NCI-H748 (cell line): ENCODE data around the gene PLEKHG5.

Source experiments
- DNase-seq: peaks from one replicate; lab custom pipeline; 2025; ENCODE audit not compliant: unreplicated experiment; lab: John Stamatoyannopoulos, UW

PLEKHG5 gene, protein sequence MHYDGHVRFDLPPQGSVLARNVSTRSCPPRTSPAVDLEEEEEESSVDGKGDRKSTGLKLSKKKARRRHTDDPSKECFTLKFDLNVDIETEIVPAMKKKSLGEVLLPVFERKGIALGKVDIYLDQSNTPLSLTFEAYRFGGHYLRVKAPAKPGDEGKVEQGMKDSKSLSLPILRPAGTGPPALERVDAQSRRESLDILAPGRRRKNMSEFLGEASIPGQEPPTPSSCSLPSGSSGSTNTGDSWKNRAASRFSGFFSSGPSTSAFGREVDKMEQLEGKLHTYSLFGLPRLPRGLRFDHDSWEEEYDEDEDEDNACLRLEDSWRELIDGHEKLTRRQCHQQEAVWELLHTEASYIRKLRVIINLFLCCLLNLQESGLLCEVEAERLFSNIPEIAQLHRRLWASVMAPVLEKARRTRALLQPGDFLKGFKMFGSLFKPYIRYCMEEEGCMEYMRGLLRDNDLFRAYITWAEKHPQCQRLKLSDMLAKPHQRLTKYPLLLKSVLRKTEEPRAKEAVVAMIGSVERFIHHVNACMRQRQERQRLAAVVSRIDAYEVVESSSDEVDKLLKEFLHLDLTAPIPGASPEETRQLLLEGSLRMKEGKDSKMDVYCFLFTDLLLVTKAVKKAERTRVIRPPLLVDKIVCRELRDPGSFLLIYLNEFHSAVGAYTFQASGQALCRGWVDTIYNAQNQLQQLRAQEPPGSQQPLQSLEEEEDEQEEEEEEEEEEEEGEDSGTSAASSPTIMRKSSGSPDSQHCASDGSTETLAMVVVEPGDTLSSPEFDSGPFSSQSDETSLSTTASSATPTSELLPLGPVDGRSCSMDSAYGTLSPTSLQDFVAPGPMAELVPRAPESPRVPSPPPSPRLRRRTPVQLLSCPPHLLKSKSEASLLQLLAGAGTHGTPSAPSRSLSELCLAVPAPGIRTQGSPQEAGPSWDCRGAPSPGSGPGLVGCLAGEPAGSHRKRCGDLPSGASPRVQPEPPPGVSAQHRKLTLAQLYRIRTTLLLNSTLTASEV

DNA sequence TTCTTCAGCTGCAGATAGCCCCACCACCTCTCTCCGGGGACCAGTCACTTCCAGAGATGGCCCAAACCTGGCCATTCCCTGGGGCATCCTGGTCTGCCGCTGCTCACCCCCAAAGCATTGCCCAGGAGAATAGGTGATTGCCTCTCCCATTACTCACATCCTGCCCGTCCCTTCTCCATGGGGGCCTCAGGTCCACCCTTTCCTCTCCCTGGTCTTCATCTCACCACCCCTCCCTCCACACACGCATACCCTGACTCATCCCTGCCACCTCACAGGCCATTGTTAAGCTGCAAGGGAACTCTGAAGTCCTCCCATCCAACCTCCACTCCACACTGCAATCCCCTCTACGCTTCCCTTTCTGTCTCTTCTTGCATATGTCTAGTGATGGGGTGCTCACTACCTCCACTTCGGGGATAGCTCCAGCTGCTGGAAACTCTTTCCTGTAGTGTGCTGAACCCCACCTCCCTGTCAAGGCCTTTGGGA lies at the start of gene PLEKHG5:
Gene PLEKHG5 (minus strand): TSS at position 188 of the 483 bp plus-strand sequence. CDS start 14,096 bp downstream, outside the sequence.
- no peak for DNase-seq

DNA sequence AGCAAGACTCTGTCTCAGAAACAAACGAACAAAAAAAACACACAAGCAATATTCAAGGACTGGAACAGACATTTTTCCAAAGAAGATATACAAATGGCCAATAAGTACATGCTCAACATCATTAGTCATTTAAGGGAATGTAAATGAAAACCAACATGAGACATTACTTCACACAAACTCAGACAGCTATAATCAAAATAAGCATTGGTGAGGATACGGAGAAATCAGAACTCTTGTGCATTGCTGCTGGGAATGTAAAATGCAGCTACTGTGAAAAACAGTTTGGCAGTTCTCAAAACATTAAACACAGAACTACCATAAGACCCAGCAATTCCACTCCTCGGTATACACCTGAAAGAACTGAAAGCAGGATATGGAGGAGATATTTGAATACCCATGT lies 47.5 kb upstream of the PLEKHG5 start:
- DNase-seq: no peak

DNA sequence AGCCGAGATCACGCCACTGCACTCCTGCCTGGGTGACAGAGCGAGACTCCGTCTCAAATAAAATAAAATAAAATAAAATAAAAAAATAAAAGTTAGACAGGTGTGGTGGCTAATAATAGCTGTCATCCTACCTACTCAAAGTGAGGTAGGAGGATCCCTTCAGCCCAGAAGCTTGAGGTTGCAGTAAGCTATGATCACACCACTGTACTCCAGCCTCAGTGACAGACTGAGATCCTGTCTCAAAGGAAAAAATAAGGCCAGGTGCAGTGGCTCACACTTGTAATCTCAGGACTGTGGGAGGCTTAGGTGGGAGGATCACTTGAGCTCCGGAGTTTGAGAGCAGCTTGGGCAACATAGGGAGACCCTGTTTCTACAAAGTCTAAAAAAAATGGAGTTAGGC lies 44.8 kb upstream of the PLEKHG5 start:
- no peak for DNase-seq

DNA sequence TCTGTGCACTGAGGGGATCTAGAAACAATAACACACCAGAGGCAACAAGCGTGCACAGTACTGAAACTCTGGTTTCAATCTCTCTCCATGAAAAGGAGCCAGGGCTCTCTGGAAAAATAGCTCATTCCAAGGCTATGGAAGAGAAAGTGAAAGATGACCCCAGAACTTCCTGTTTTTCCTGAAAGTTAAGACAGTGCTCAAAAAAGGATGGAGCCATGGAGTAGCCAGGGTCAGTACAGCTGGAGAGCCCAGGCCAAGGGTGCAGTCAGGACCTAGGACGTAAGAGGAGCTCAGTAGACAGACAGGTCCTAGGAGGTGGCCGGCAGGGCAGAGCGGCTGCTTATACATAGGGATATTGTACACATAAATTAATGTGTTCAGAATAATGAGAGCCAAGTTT lies 43.7 kb upstream of the PLEKHG5 start:
- no peak for DNase-seq

DNA sequence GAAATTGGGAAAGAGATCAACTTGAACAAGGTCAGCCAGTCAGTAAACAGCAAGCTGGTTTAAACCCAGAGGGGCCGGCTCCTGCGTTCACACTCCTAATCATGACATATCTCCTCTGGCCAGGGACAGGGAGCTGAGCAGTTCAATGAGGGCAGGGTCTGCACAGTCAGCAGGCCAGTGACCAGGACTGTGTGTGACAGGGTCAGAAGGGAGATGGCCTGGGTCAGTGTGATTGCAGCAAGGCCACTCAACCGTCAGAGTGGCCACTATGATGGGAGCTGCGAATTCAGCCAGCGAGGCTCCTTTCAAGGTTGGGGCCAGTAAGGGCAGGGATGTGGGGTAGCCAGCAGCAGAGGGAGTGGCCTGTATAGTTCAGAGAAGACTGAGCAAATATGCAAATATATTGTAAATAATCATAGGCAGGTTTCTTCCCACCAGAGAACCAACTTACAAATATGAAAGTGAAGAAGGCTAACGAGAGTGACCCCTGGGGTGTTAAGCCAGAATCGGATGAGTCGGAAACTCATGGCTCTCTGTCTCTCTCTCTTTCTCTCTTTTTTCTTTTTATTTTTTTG lies 42.9 kb upstream of the PLEKHG5 start:
- no peak for DNase-seq

DNA sequence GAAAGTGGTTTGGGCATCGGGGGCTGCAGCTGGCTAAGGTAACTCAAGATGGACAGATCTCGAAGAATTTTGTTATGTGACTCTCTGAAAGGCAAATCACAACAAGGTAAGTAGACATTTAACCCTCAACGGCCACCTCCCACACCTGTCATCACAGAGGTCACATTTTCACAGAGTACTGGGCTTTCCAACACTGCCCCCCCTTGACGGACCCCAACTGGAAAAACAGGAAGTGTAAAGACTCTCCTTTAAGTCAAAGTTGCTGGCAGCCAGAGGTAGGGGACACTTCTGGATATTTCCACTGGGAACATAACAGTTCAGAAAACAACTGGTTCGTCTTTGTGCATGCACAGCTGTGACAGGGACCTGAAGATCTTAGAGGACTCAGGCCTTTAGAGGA lies 40.5 kb upstream of the PLEKHG5 start:
- DNase-seq: no peak

DNA sequence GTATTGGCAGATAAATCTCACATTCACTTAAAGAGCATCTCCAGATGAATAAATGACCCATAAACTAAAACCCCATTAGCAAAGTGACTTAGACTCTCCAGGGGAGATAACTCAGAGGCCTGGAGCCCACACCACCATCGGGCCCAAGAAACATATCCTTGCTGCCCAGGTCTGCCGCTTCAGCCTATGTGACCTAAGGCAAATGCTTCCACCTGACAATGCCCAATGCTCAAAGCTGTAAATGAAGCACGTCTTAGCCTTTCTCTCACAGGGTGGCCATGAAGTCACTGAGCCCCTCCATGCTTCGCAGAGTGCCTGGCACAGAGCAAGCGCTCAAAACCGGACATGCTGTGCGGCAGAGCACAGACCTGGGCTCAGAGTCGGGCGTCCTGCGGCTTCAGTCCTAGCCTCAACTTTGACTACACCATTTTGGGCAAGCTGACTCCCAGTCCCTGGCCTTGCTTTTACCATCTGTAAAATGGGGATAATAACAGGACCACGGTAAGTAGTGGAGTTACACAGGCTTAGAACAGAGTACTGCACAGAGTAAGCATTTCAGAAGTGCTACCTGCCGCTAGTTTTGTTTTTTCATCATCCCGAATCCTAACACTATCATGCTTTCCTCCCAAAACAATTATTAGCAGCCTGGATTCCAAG lies 39.2 kb upstream of the PLEKHG5 start:
- no peak for DNase-seq

DNA sequence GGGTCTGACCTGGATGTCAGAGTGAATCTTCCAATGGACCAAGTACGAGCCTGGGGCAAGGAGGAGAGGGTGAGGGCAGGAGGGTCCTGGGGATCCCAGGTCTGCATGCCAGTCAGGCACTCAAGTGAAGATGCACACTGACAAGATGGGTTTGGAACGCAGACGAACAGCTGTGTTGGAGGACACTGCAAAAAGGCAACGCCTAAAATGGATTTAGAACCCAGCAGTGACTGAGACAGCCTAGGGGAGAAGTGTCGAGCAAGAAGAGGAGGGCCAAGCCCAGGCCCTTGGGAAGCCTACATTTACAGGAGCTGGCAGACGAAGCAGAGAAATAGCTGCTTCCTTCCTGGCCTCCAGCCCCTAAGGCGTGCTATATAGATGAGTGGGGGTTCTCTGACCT lies 37.0 kb upstream of the PLEKHG5 start:
- DNase-seq: no peak

DNA sequence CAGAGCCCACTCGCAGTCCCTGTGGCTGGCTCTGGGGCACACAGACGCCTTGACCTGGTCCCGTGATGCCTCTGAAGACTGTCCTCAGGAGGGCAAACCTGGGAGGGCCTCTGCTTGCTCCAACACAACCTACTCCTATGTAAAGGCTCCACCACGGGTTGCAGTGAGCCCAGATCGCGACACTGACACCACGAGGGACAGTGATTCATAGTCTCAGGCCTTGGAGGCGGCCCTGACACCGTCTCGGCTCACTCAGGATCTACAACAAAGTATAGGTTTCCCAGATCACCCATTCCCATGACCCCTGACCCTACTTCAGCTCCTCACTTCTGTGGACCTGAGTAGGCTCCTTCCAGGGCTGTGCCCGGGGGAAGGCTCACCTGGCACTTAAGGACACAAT lies 34.8 kb upstream of the PLEKHG5 start:
- DNase-seq: no peak

DNA sequence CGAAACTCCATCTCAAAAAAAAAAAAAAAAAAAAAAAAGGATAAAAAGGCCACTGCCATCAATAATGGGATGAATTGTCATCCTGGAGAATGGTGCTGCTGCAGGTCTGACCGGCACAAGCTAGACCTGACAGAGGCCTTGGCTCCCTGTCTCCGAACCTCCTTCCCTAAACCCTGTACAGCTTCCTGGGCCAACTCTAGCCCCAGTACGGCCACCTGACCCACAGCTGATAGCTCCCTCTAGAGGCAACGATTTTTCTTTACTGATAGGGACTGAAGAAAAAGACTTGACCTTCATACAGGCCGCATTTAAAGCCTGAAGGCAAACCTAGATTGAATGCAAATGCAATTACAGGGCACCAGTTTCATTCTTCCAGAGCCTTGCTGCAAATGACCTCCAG lies 32.1 kb upstream of the PLEKHG5 start:
- DNase-seq: peak; percentile 35

DNA sequence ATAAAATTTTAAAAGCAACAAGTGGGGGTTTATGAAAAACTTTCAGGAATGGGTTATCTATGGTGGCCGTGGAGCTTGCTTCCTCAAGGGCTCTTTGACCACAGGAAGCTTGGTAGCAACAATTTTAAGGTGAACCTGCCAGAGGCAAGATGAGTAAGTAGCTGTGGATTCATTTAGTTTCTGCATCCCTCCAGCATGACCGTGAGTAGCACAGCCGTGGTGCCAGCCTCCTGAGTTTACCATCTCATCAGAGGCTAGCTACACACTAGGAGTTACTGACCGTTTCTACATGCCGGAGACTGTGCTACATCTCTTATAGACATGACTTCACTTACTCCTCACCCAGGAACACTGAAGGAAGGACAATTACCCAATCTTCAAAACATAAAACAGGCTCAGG lies 30.1 kb upstream of the PLEKHG5 start:
- DNase-seq: no peak

DNA sequence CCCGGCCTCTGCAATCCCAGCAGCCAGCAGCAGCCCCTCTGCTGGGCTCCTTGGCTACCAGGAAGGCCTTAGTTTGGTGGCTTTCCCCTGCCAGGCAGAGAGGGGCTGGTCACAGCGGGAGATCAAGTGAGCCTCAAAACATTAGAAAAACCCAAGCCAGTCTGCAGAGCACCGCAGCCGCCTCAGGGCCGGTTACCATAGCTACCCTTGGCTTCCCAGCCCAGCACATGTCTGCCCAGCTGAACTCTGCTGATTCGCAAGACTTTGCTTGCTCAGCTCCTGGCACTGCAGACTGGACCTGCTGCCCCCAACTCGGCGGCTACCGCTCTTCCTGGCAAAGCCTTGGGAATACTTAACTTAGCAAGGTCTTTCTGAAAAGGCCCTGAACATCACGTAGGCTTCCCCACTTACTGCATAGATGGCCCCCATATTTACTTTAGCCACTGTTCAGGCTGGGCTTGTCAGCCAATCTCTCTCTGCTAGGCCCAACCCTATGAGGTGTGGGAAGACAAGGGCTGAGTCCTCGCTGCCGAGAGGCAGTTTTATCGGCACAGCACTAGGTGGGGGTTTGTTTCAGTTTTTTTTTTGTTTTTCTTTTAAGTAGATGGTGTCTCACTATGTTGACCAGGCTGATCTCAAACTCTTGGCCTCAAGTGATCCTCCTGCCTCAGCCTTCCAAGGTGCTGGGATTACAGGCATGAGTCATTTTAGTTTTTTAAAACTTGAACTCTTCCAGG lies 28.6 kb upstream of the PLEKHG5 start:
- peak; percentile 58 for DNase-seq

DNA sequence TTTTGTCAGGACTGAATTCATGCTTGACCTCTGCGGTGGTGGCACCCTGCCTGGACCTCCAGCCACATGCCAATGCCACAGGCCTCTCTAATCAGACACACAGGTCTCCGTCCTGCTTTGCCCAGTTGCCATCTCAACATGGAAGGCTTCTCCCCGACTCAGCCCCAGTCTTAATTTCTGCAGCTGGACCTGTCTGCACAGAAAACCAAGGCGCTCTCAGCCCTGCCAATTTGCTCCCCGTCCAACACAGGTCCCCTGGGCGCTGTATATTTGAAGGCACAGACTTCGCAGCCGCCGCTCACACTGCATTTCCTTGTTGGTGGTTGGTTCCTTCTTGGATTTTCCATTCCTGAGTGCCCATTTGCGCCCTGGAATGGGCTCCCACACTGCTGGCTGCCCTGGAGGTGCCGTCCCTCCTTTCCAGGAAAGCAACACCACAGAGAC lies 28.0 kb upstream of the PLEKHG5 start:
- no peak for DNase-seq

DNA sequence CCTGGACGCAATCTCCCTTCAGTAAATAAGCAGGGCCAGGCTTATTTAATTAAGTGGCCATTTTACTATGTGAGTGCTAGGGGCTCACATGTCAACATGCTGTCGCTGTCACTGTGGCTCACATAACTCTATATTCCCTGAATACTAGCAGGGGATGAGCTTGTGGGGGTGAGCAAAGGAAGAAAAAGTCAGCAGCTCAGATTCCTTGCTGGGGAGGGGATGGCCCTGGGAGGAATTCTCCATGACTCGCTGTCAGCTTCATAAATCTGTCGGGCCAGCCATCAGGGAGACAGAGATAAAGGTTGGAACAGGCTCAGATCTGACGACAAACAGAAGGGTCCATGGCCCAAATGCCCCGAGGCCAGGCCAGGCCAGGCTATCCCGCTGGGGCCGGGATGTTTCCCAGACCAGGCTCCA lies 26.0 kb upstream of the PLEKHG5 start:
- DNase-seq: no peak

DNA sequence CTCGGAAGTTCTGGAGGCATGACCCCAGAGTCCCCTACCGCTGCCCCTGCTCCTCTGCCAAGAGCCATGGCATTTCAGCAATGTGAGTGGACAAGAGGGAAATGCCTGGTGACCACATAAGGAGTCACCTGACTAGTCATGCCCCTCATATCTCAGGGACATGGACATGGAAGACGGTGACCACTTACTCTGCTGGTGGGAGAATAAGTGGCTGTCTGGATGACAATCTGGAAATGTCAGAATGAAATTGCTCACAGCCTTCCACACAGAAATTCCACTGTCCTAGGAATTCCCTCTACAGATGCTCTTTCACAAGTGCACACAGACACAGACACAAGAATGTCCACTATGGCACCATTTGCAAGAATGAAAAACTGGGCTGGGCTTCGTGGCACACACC lies 24.3 kb upstream of the PLEKHG5 start:
- no peak for DNase-seq

DNA sequence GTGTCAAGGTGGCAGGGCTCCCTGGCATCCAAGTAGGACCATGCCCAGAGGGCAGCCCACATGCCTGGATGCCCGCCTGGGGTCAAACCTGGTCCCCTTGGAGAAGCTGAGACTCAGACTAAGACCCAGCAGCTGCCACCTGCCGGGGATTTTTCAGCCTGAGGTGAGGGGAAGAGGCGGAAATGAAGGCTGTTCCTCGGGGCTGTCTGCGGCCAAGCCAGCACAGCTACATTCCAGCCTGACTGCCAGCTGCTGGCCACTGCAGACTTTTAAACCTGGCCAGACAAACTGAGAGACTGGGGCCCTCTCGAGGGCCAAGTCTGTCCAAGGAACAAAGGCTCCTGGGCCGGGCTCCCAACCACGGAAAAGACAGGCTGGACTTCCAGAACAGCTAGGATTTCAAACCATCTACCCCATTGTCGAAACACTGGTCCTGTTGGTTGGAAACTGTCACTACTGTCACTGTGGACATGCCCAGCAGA lies 21.9 kb upstream of the PLEKHG5 start:
- DNase-seq: no peak

DNA sequence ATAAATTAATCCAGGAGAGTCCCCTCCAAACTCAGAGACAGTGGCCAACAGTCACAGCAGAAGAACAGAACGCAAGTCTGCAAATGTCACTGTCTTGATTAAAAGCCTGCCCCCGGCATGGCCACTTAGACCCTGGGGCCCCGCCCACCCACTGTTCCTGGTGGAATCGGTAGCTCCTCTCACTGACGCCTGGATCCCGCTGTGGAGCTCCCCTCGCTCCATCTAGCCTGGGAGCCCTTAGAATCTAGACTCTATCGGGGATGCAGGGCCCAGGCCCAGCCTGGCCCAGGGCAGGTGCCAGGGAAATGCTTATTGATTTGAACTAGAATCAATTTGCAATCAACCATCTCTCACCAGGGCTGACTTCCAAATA lies 21.4 kb upstream of the PLEKHG5 start:
- no peak for DNase-seq

DNA sequence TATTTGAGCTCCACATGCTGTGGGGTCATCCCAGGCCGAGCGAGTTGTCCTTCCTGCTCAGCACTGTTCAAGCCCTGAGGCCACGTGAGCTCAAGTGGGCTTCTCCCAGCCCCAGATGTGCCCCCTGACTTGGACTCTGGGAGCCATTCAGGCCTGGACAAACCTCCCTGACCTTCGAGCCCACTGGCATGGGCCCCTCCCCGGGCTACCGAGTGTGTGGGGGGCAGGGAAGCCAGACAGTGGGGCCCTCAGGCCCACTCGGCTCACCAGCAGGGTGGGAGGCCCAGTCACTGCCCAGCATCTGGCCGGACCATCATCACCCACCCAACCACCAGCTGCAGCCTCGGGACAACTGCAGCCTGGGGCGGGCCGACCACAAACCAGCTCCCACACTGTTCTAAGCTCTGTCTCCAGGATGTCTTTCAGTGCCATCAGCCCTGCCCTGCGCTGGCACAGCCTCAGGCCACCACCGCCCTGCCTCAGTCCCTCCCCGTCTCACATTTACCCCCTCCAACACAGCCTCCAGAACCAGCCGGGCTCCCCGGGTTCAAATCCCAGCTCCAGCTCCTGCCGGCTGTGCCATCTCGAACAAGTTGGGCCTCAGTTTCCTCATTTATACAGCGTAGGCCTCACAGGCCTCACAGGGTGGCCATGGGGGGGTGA lies 20.9 kb upstream of the PLEKHG5 start:
- no peak for DNase-seq

DNA sequence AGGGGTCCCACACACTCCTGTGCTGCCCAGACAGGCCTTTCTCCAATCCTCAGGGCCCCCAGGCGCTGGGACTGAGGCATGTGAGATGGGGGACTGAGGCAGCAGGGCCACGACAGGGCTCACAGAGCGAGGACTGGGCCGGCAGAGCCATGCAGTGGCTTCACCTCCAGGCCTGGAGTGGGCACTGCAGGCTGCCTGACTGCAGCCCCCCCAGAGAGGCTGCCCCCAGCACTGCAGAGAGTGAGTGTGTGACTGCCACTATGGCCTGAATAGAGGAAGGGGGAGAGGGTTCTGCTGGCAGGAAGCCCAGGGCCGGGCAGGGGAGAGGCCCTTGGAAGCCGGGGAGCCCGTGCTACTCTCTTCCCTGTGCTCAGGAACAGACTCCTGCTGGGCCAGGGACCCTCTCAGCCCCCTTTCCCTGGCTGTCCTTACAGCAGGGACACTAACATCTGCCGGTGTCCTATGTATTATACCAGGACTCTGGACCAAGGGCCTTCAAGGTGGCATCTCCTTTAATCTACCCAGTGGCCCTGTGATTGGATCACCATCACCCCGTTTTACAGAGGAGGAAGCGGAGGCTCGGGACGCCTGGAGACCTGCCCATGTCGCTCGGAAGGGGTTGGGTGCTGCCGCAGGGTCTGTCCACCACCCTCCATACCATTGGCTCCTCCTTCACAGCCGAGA lies 20.2 kb upstream of the PLEKHG5 start:
- no peak for DNase-seq
